ENCODE measurements around the gene NTM. TPM values are rescaled to one million over a fixed set of nuclear protein-coding genes. Genes with fewer than 3 reads are reported as not detected.

NTM gene
- total and polyA plus RNA-seq, 2 donors (not counting 3 experiments of a cell fraction or from before 2014, with no cell fraction given) = 1.00 to 1.1 TPM

GRCh38 chr11:131671734-131672133 is 301.3 kb downstream of the NTM start:
- no peak overlapping the region for H3K4me3 ChIP-seq (replicated peaks in 1 of 3; ENCODE audit: insufficient read depth in 1 of 3, low read depth in 1 of 3, low read length in 3 of 3)
- H3K9me3 ChIP-seq (replicated peaks; ENCODE audit: control insufficient read depth, insufficient read depth, low read length) = no peaks in the 10 kb centered on the region
- no peak overlapping the region for H2AFZ ChIP-seq (ENCODE audit: low read depth, low read length)
- H4K20me1 ChIP-seq (replicated peaks; ENCODE audit: control insufficient read depth, extremely low read depth, insufficient read depth, low read length) = no peaks in the 10 kb centered on the region
- no peak for FAIRE-seq
- CTCF ChIA-PET = no interaction called here
- no peaks in the 10 kb centered on the region for H3K36me3 ChIP-seq (ENCODE audit: control insufficient read depth in 2 of 2, extremely low read depth in 1 of 2, insufficient read depth in 2 of 2, low read length in 2 of 2)
- no TSS peak for BruUV-seq (replicated peaks)
- POLR2A ChIA-PET = no interaction called here
- intact Hi-C loops (cut with micrococcal nuclease) = loop anchor here (5.0 to 10.0 kb wide), 3 partner anchors 89 to 637 kb away; no protein-coding TSS in a partner anchor
- H3K9me1 ChIP-seq (replicated peaks; ENCODE audit: control insufficient read depth, extremely low read depth, insufficient read depth, low read length) = no peaks in the 10 kb centered on the region
- dilution Hi-C loops (cut with MboI; ENCODE audit: extremely low pct_ligation_motif_present, low sequenced_read_pairs) = loop anchor here (25.0 kb wide), 1 partner anchor 609 kb away; no protein-coding TSS in a partner anchor
- DNase-seq (ENCODE audit: low read depth, low spot score) = no peak
- H3K27me3 ChIP-seq (ENCODE audit: control insufficient read depth in 2 of 2, insufficient read depth in 2 of 2, low read length in 2 of 2) = peaks cover 0 to 4% of the 10 kb centered on the region in 2 experiments
- peak in 1 of 2 donors; percentile 2 for TF ChIP-seq CTCF (IDR thresholded peaks at IDR 0.05; ENCODE audit: extremely low read depth in 1 of 2, insufficient read depth in 1 of 2, low read depth in 1 of 2, low read length in 2 of 2)
- no peak for TF ChIP-seq GATA2 (IDR thresholded peaks at IDR 0.05; ENCODE audit: insufficient read depth, insufficient read length, low read depth, low read length)
- TF ChIP-seq JUN (IDR thresholded peaks at IDR 0.05; ENCODE audit: borderline replicate concordance, insufficient read depth, insufficient read length, low read depth) = no peak
- no peak for TF ChIP-seq MAX (IDR thresholded peaks at IDR 0.05; ENCODE audit: insufficient read depth, insufficient read length)
- TF ChIP-seq POLR2A (IDR thresholded peaks at IDR 0.05; ENCODE audit: low read depth, low read length) = no peak
- no peak overlapping the region for H3K9ac ChIP-seq (replicated peaks; ENCODE audit: extremely low read depth, insufficient read depth, low read length)
- no peak overlapping the region for H3K27ac ChIP-seq (ENCODE audit: insufficient read depth, low read depth, low read length)
- H3K79me2 ChIP-seq (ENCODE audit: control insufficient read depth, insufficient read depth, low read length) = no peaks in the 10 kb centered on the region
- H3K4me2 ChIP-seq (ENCODE audit: insufficient read depth, low read length) = no peak overlapping the region
- H3K4me1 ChIP-seq (ENCODE audit: control insufficient read depth, extremely low read depth, insufficient read depth, low read length) = no peaks in the 10 kb centered on the region

- H3K9me1 ChIP-seq (replicated peaks; ENCODE audit: control insufficient read depth, extremely low read depth, insufficient read depth, low read length) = no peaks in the 10 kb centered on the region
- CTCF ChIA-PET = no interaction called here
- POLR2A ChIA-PET = no interaction called here
- no peak for DNase-seq (ENCODE audit: low read depth, low spot score)
- no peak overlapping the region for H3K4me3 ChIP-seq (replicated peaks in 1 of 3; ENCODE audit: insufficient read depth in 1 of 3, low read depth in 1 of 3, low read length in 3 of 3)
- no peak overlapping the region for H2AFZ ChIP-seq (ENCODE audit: low read depth, low read length)
- FAIRE-seq = no peak
- TF ChIP-seq JUN (IDR thresholded peaks at IDR 0.05; ENCODE audit: borderline replicate concordance, insufficient read depth, insufficient read length, low read depth) (no peak), POLR2AphosphoS5 (IDR thresholded peaks at IDR 0.05; ENCODE audit: insufficient read depth, low read depth, low read length) (no peak), MAX (IDR thresholded peaks at IDR 0.05; ENCODE audit: insufficient read depth, insufficient read length) (no peak), EZH2 (IDR thresholded peaks at IDR 0.05; ENCODE audit: borderline replicate concordance, low read depth, low read length, severe bottlenecking) (no peak), MYC (IDR thresholded peaks at IDR 0.05; ENCODE audit: low read depth, low read length) (no peak), POLR2A (IDR thresholded peaks at IDR 0.05; ENCODE audit: low read depth, low read length) (no peak), CTCF (IDR thresholded peaks at IDR 0.05; ENCODE audit: extremely low read depth in 1 of 2, insufficient read depth in 1 of 2, low read depth in 1 of 2, low read length in 2 of 2) (no peak), FOS (IDR thresholded peaks at IDR 0.05; ENCODE audit: borderline replicate concordance, insufficient read depth, low read length) (no peak), GATA2 (IDR thresholded peaks at IDR 0.05; ENCODE audit: insufficient read depth, insufficient read length, low read depth, low read length) (no peak)
- no TSS peak for BruUV-seq (replicated peaks)
- H3K27me3 ChIP-seq (ENCODE audit: control insufficient read depth in 2 of 2, insufficient read depth in 2 of 2, low read length in 2 of 2) = peaks cover 0 to 4% of the 10 kb centered on the region in 2 experiments
- H3K27ac ChIP-seq (ENCODE audit: insufficient read depth, low read depth, low read length) = no peak overlapping the region
- H3K4me1 ChIP-seq (ENCODE audit: control insufficient read depth, extremely low read depth, insufficient read depth, low read length) = no peaks in the 10 kb centered on the region
- H3K79me2 ChIP-seq (ENCODE audit: control insufficient read depth, insufficient read depth, low read length) = no peaks in the 10 kb centered on the region
- no peaks in the 10 kb centered on the region for H3K36me3 ChIP-seq (ENCODE audit: control insufficient read depth in 2 of 2, extremely low read depth in 1 of 2, insufficient read depth in 2 of 2, low read length in 2 of 2)
- H4K20me1 ChIP-seq (replicated peaks; ENCODE audit: control insufficient read depth, extremely low read depth, insufficient read depth, low read length) = no peaks in the 10 kb centered on the region
- no peak overlapping the region for H3K9ac ChIP-seq (replicated peaks; ENCODE audit: extremely low read depth, insufficient read depth, low read length)
- H3K9me3 ChIP-seq (replicated peaks; ENCODE audit: control insufficient read depth, insufficient read depth, low read length) = no peaks in the 10 kb centered on the region
- no peak overlapping the region for H3K4me2 ChIP-seq (ENCODE audit: insufficient read depth, low read length)
- intact Hi-C loops (cut with micrococcal nuclease) = loop anchor here (5.0 to 10.0 kb wide), 3 partner anchors 90 to 637 kb away; no protein-coding TSS in a partner anchor
- dilution Hi-C loops (cut with MboI; ENCODE audit: extremely low pct_ligation_motif_present, low sequenced_read_pairs) = loop anchor here (25.0 kb wide), 1 partner anchor 610 kb away; no protein-coding TSS in a partner anchor
Measured at GRCh38 chr11:131672191-131672590, 301.8 kb downstream of the NTM start.

Measured in endothelial cell of umbilical vein (primary cell).